Endothelial cell (in vitro differentiated cells): Measurements from ENCODE around the gene USP49. TPM values are rescaled to one million over a fixed set of nuclear protein-coding genes. Genes with fewer than 3 reads are reported as not detected.

Experiments
- DNase-seq: peaks from one replicate; pipeline ENCODE4 v3.0.0; 2021; ENCODE audit warnings: low spot score
- H3K27ac Mint-ChIP-seq: one replicate; pipeline ENCODE4 v1.8.0; 2021; ENCODE audit warnings: mixed read lengths, inconsistent platforms; ENCODE audit not compliant: unreplicated experiment
- H3K27me3 Mint-ChIP-seq: one replicate; pipeline ENCODE4 v1.8.0; 2021; ENCODE audit warnings: mild to moderate bottlenecking, moderate library complexity, mixed read lengths, inconsistent platforms; ENCODE audit not compliant: unreplicated experiment
- H3K36me3 Mint-ChIP-seq: one replicate; pipeline ENCODE4 v1.8.0; 2021; ENCODE audit warnings: mild to moderate bottlenecking, low read depth, mixed read lengths, inconsistent platforms; ENCODE audit not compliant: unreplicated experiment
- H3K4me1 Mint-ChIP-seq: one replicate; pipeline ENCODE4 v1.8.0; 2021; ENCODE audit warnings: mild to moderate bottlenecking, mixed read lengths, inconsistent platforms; ENCODE audit not compliant: unreplicated experiment
- H3K4me3 Mint-ChIP-seq: one replicate; pipeline ENCODE4 v1.8.0; 2021; ENCODE audit warnings: mild to moderate bottlenecking, mixed read lengths, inconsistent platforms; ENCODE audit not compliant: unreplicated experiment
- H3K9me3 Mint-ChIP-seq: one replicate; pipeline ENCODE4 v1.8.0; 2021; ENCODE audit warnings: mixed read lengths, inconsistent platforms; ENCODE audit not compliant: unreplicated experiment
- CTCF ChIP-seq: fragments of 200-600 bp; sonication (generic); IDR thresholded peaks from one replicate; pipeline ENCODE4 v1.5.0; 2021; ENCODE audit warnings: antibody characterized with exemption; ENCODE audit not compliant: unreplicated experiment
- total RNA-seq: library from RNA; stranded (reverse); fragmentation: NEBNext Ultra II Directional; extraction: Animal tissue kit (Norgen Biotek cat#: 25700); gene quantifications from one replicate; pipeline ENCODE4 v1.2.1, GENCODE V29; 2021; ENCODE audit not compliant: unreplicated experiment

Gene USP49
- total RNA-seq, 1 donor from 2014 or later = 7.1 TPM

GRCh38 chr6:41758641-41759035, 136.5 kb downstream of the USP49 start:
- peaks cover 4% of the 10 kb centered on the region for H3K36me3 Mint-ChIP-seq
- no peak overlapping the region for H3K27ac Mint-ChIP-seq
- H3K4me1 Mint-ChIP-seq = peaks cover 3% of the 10 kb centered on the region

GRCh38 chr6:41757931-41758640, 137.1 kb downstream of the USP49 start:
- no peak for TF ChIP-seq CTCF
- H3K9me3 Mint-ChIP-seq = no peaks in the 10 kb centered on the region
- DNase-seq = no peak
- peaks cover 3% of the 10 kb centered on the region for H3K4me1 Mint-ChIP-seq
- peaks cover 4% of the 10 kb centered on the region for H3K36me3 Mint-ChIP-seq
- H3K27ac Mint-ChIP-seq = no peak overlapping the region
- H3K27me3 Mint-ChIP-seq = peaks cover 2% of the 10 kb centered on the region
- H3K4me3 Mint-ChIP-seq = no peak overlapping the region

More at GRCh38 chr6:41758641-41759035, 136.5 kb downstream of the USP49 start:
- no peak for TF ChIP-seq CTCF
- Mint-ChIP-seq H3K4me3 (no peak overlapping the region), H3K27me3 (peaks cover 2% of the 10 kb centered on the region), H3K9me3 (no peaks in the 10 kb centered on the region)
- DNase-seq = no peak

GRCh38 chr6:41757271-41757670, 137.9 kb downstream of the USP49 start:
- Mint-ChIP-seq H3K9me3 (no peaks in the 10 kb centered on the region), H3K27me3 (peaks cover 2% of the 10 kb centered on the region)
- no peak for TF ChIP-seq CTCF

GRCh38 chr6:41756354-41756753, 138.8 kb downstream of the USP49 start:
- peaks cover 2% of the 10 kb centered on the region for H3K27me3 Mint-ChIP-seq
- H3K4me3 Mint-ChIP-seq = no peak overlapping the region
- peaks cover 2% of the 10 kb centered on the region for H3K36me3 Mint-ChIP-seq
- H3K27ac Mint-ChIP-seq = no peak overlapping the region
- H3K9me3 Mint-ChIP-seq = no peaks in the 10 kb centered on the region
- no peak for DNase-seq
- peaks cover 1% of the 10 kb centered on the region for H3K4me1 Mint-ChIP-seq
- TF ChIP-seq CTCF = no peak

More at GRCh38 chr6:41757271-41757670, 137.9 kb downstream of the USP49 start:
- peaks cover 4% of the 10 kb centered on the region for H3K36me3 Mint-ChIP-seq
- H3K4me1 Mint-ChIP-seq = peaks cover 3% of the 10 kb centered on the region
- H3K4me3 Mint-ChIP-seq = no peak overlapping the region
- no peak overlapping the region for H3K27ac Mint-ChIP-seq
- no peak for DNase-seq

- no peaks in the 10 kb centered on the region for H3K9me3 Mint-ChIP-seq
These were observed 139.3 kb downstream of the USP49 start for GRCh38 chr6:41755895-41756294.

More at GRCh38 chr6:41755895-41756294, 139.3 kb downstream of the USP49 start:
- Mint-ChIP-seq H3K27ac (no peak overlapping the region), H3K4me1 (no peaks in the 10 kb centered on the region), H3K4me3 (no peak overlapping the region), H3K36me3 (no peaks in the 10 kb centered on the region), H3K27me3 (peaks cover 2% of the 10 kb centered on the region)
- TF ChIP-seq CTCF = no peak
- no peak for DNase-seq
